H4 (cell line): ENCODE data around the gene KRT17. TPM values are rescaled to one million over a fixed set of nuclear protein-coding genes. Genes with fewer than 3 reads are reported as not detected.
"Not testable (repeated sequence)": the region's sequence is repeated elsewhere in the genome, so short reads cannot be mapped to it uniquely, and the experiment has no call there.

Source experiments
- DNase-seq: peaks from one replicate; pipeline ENCODE4 v3.0.0-alpha.2; 2015; ENCODE audit warnings: low spot score
- total RNA-seq: library from RNA; depleted of rRNA; stranded (reverse); fragments of >200 nt; shearing (Covaris generic); gene quantifications from 2 replicates; pipeline ENCODE4 v1.2.3, GENCODE V29; 2014

Gene KRT17
- total RNA-seq, 1 experiment from 2014 or later = 81.4 TPM

DNA sequence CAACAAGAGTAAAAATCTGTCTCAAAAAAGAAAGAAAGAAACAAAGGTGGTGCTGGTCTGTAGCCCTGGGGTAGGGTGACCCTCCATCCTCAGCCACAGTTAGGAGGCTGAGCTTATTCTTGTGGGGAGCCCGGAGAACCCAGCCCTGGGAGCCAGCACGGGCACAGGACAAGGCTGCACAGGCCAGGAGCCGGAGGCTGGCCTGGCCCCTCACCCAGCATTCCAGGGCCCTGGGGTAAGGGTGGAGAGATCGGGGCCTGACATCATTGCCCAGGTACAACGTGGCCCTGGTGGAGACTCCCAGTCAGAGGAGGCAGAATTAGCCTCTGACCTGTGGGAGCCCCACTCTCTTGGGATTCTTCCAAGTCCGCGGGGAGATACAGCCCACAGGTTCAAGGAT lies 10.3 kb upstream of the KRT17 start:
- DNase-seq = no peak

DNA sequence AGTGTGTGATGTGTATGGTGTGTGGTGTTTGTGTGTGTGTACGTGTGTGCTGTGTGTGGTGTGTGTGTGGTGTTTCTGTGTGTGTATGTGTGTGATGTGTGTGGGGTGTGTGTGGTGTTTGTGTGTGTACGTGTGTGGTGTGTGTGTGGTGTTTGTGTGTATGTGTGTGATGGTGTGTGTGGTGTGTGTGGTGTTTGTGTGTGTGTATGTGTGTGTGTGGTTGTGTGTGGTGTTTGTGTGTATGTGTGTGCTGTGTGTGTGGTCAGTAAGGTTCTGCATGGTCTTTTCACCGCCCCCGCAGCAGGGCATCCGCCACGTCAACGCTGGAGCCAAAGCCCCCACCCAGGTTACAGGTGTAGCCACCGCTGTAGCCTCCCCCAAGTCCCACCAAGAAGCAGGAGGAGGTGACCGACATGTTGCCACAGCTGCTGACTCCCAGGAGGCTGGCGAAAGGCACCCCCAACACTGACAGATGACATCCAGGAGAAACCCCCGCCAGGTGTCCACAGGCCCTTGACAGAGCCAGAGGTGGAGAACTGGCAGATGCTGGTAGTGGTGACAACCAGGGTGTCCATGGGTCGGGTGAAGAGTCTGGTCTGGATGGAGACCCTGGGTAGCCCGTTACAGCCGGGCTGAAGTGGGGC lies 9.3 kb upstream of the KRT17 start:
- DNase-seq = no peak

DNA sequence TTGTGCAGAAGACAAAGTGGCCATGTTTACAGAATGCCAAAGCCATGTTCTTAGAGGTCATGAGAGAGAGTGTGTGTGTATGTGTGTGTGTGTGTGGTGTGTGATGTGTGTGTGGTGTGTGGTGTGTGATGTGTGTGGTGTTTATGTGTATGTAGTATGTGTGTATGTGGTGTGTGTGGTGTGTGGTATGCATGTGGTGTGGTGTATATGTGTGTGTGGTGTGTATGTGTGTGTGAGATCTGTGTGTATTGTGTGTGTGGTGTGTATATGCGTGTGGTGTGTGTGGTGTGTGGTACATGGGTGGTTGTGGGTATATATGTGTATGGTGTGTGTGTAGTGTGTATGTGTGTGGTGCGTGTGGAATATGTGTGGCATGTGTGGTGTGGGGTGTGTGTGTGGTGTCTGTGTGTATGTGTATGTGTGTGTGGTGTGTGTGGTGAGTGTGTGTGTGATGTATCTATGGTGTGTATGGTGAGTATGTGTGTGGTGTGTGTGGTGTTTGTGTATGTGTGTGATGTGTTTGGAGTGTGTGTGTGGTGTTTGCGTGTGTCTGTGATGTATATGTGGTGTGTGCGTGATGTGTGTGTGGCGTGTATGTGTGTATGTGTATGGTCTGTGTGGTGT lies 8.2 kb upstream of the KRT17 start:
- DNase-seq = no peak

DNA sequence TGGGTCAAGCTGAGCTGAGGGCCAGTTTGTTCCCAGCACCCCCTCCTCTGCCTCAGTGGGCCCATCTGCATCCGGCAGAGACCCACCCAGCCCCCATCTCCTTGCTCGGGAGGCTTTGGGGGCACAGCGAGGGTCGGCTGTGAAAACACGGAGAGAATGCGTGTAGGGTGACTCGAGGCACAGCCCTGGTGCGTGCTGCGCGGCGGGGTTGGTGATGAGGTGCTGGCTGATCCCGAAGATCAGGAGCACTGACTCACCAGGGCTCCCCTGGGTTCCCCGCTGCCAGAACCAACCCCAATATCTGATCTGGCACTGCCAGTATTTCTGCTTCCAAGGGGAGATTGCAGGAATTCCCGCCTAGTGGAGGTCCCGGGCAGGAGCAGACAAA lies 7.5 kb upstream of the KRT17 start:
- DNase-seq = no peak

DNA sequence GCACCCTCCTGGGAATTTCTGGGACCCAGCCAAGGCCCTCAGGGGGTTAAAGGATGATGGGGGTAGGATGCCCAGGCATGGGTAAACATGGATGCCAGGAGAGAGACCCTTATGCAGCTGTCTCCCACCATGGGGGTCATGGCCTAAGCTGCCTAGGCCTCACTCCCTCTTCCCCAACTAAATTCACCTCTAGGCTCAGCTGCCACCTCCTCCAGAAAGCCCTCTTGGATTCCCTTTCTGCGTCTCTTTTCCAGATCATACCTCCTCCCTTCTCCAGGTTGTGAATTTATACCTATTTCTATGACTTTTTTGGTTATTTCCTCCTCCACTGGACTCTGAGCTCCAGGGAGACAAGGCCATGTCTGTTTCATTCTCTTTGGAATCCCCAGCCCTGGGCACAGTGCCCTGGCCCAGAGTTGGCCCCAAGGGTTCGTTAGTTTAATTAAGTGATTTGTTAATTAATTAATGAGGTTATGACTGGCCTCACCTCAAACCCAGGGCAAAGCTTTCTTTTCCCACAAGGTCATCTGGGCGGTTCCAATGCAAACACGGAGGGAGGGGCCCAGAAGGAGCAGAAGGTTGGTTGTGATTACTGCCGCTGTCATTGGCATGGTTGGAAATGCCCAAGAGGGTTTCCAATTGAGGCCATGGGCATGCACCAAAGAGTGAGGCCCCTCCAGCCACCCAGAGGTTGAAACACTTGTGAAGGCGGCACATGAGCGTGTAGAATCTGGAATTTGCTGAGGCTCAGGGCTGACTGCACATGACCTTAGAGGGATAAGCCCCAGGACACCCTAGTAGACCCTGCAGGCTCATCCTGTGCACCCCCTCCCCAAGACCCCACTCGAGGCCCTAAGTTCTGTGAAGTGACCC lies 6.9 kb upstream of the KRT17 start:
- no peak for DNase-seq

DNA sequence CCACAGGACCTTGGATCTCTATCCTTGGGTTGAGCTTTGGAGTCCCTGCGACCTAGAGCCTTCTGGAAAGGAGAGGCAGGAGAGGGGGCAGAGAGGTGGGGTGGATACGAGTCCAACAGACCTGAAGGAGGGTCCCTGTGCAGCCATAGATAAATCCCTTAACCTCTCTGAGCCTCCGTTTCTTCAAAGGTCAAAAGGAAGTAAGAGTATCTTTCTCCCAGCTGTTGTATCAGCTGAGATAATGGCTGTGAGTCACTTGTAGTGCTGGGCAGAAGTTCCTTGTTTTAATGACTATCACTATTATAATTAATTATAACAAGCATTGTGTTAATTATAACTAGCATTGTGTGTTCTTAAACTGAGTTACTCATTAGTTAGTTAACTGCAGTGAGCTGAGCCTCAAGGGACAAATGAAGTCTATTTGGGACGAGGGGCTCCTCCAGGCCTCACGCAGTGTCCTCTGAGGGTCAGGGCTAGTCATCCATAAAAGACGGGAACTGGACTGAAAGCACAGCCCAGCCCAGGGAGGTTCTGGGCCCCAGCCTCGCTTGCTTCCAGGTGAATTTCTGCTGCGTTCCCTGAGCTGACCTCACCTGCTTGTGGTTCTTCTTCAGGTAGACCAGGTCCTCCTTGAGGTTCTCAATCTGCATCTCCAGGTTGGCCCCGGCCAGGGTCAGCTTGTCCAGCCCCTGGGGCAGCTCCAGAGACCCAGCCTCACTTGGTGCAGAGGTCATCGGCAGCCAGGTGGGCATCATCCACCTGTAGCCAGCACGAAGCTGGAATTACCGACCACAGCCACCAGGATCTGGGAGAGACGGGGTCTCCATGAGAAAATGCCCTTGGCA lies 5.7 kb upstream of the KRT17 start:
- no peak for DNase-seq

DNA sequence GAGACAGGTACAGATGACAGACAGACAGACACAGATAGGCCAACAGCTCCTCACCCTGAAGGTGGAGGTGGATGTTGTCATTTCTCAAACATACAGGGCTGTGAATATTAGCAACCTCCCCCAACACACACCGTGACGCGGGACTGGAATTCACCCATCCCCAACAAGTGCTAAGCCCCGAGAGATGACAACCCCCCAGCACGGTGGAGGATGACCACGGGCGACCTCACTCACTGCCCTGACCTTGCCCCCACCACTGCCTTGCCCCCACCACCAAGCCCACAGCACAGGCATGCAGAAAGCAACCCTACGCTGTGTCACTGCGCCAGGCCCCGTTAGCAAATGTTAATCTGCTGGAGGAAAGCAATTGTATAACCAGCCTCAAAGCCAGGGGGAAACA lies 4.9 kb upstream of the KRT17 start:
- DNase-seq = no peak

DNA sequence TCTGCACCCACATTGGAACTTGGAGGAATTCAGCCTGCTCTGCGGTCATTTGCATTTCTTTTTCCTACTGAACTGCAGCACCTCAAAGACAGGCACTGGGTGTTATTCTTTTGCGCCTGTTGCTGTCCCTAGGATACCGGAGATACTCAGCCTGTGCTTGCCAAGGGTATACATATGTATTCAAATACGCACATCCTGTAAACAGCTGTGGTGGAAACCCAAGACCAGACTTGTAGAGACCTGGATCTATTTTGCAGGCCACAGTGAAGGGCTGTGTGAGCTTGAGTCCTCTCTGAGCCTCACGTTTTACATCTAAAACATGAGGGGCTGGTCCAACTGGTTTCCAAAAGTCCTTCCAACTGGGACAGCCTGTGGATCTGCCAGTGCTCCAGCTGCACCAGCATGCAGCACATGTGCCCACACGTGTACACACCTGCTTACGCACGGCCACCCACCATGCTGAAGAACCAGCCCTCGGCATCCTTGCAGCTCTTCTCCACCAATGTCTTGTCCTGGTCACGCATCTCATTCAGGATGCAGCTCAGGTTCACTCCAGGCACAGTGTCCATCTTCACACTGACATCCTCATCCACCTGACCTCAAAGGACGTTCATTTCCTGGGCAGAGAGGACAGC lies 4.4 kb upstream of the KRT17 start:
- not testable (repeated sequence) for DNase-seq

DNA sequence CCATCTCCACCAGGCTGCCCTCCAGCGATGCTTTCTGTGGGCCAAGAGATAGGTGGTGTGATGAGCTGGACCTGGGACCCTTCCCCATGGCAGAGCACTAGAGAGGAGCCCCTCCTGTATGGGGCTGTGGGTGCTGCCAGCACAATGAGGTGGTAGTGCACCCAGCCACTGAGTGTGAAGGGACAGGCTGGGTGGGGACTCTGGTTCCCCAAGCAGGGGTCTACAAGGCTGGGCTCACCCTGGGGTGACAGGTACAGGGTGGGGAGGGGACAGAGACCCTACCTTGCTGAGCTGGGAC lies 3.6 kb upstream of the KRT17 start:
- not testable (repeated sequence) for DNase-seq

DNA sequence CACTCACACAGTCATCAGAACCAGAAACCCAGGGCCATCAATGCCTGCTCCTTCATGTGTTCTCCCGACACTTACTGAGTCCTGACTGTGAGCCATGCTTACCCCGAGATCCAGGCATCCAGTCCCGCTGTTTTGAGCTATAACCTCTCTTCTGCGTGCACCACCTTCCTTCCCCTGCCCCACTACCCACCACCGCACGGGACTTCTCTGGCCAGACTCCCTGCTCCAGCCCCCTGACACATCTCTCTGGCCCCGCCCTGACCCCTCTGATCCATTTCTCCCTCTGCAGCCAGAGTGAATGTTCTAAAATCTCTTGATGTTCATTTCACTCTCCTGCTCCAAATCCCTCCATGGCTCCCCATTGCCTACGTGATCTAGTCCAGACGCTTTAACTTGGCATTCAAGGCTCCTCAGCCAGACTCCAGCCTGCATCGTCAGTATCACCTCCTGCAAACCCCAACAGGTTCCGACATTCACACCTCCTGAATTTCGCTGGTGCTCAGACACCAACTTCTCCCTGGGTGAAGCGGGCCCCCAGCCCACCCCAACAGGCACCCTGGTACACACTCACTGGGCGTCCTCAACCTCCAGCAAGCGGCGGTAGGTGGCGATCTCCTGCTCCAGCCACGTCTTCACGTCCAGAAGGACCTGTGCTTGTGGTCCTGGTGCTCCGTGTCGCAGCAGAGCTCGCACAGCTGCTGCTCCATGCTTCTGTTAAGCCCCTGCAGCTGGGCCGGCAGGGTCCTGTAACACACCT lies 3.1 kb upstream of the KRT17 start:
- no peak for DNase-seq

DNA sequence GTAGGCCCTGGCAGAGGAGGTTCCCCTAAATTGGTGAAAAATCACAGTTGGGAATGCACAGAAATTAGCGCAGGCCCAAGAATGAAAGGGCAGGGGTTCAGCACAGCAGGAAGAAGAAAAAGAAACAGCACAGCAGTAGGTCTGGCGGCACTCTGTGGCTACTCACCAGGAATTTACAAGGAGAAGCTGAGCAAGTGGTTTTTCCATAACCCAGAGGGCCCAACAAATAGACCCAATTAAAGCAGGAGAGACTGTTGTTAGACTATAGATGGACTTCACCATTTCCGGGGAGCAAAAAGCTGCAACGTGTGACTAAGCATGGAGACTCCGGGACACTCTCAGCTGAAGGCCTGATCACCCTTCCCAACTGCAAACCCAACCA lies 2.5 kb upstream of the KRT17 start:
- DNase-seq = not testable (repeated sequence)

DNA sequence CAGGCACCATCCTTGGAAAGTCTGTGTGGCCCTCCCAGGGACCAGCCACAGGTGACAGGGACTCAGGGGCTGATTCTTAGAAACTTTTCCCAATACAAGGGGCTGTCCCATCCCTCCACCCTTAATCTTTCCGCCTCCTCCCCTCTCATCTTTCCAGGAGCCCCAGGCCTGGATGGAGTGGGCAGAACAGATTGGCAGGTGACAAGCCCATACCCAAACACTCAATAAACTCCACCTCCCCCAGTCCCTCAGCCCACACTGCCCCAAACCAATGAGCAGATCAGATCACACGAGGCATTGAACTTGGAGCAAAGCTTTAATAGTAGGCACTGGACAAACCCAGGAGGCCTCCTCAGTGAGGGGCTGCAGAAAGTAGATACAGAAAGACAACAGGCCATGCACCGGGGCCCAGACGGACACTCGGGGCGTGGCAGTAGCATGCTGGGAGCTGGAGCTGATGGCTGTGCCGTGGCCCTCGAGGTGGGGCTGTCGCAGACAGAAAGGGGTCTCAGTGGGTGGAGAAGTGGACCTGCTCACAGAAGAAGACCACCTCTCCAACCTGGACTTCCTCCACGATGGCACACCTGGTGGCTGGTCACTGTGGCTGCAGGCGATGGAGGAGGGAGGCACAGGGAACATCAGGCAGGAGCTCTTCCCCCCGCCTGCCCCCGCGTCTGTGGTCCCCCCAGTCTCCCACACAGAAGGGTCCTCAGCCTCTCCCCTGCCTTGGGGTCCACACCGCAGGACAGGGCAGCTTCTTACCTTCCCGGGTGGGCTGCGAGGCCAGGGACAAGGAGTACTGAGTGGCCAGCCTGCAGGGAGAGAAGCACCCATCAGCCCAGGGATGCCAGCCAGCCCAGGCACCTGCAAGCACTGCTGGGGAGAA lies 1.9 kb upstream of the KRT17 start:
- DNase-seq = not testable (repeated sequence)

DNA sequence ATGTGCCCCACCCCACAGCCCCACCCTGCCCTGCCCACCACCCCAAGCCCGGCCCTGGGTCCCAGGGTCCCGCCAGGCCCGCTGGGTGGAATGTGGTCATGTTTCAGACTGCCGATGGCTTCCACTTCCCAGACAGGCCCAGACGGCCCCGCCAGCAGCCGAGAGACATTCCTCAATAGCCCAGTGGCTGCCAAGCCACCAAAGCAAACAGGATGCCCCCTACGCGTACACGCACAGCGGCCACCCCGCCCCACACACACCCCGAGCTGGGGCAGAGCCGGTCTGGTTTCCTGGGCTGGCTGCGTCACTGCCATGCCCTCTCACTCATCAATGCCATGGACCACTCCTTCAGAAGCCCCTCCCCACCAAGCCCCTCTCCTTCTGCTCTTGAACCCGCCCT lies 1.2 kb upstream of the KRT17 start:
- peak; percentile 83 for DNase-seq

DNA sequence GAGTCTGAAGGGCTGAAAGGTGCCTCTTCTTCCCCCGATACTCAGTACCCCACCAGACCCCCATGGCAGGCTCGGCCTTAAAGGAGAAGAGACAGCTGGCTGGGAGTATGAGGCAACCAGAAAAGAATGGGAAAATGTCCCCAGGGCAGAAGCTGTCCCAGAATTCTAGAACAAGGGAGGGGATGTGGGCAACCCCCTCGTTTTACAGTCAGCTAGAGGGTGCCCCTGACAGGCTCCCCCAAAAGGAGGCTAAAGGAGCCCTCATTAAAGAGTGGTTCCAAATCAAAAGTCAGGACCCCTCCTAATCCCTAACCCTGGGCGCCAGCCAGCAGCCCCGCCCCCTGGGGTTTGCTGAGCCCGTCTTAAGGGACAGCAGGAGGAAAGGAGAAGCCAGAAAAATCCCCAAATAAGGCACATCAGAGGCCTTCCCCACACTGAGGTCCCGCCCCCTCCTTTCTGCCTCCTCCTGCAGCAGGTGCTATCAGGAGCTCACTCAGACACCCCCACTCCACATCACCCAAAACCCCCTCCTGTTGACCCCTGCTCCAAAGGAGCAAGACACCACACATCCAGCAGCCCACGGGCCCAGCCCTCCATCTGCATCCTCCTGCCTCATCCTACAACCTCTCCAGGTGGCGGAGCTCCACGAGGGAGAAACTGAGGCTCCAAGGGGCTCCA lies 1.1 kb downstream of the KRT17 start:
- not testable (repeated sequence) for DNase-seq

DNA sequence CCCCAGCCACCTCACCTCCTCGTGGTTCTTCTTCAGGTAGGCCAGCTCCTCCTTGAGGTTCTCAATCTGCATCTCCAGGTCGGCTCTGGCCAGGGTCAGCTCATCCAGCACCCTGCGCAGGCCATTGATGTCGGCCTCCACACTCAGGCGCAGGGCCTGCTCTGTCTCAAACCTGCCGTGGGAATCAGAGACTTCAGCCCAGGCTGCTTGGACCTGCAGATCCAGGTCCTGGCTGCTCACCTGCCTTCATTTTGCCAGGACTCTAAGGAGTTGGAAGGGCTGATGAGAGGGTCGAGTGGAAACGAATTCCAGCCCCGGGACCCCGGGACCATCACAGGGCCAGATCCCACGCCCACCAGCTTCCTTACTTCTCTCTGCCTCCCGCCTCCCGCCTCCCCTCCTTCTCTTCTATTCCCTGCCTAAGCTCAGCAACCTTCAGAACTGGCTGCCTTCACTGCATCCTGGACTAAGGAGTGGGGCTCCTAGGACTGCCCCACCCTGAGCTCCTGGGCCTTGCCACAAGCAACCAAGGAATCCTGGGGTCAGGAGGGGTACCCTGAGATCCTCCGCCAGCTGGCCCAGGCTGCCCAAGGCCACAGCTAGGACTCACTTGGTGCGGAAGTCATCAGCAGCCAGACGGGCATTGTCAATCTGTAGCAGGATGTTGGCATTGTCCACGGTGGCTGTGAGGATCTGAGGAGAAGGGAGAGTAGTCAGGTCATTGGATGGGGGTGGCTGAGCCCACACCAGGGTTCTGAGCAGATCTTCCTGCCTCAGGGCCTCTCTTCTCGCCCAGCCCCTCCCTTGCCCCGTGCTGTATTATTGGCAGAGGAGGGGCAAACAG lies 1.8 kb downstream of the KRT17 start:
- not testable (repeated sequence) for DNase-seq

DNA sequence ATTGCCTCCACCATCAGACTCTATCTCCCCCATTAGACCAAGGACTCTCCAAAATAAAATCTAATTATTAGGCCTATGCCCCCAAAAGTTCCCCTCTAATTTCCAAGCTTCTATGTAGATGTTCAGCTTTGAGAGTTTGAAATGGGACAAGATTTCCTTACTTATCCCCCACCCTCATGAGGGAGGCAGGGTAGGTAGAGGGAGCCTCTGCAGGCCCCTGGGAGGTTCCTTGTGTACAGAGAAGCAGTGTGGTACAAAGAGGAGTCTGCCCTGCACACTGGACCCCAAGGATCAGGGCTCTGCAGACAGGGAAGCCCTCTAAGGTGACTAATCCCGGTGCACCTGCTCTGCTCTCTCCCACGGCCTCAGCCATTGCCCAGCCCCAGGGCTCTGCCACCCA lies 2.5 kb downstream of the KRT17 start:
- no peak for DNase-seq

DNA sequence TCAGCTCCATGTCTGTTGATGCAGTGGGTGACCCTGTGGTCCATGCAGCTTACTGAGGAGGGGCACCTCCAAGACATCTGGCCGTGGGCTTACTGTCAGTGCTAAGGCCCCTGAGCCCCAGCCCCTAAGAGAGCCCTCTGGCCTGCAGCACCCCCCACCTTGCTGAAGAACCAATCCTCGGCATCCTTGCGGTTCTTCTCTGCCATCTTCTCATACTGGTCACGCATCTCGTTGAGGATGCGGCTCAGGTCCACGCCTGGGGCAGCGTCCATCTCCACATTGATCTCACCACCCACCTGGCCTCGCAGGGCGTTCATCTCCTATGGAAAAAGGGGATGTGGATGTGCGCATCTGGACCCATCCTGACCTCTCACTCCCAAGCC lies 2.9 kb downstream of the KRT17 start:
- not testable (repeated sequence) for DNase-seq
